HG02623 (cell line): ENCODE results near the gene POLR3GL.
A peak's percentile ranks its signal among the peaks of the same experiment; 100 is the strongest.

ENCODE experiments used
- ATAC-seq: cut with Tn5 transposase; IDR thresholded peaks from one replicate; pipeline ENCODE4 v1.9.1; 2021; ENCODE audit warnings: moderate library complexity; ENCODE audit not compliant: unreplicated experiment

Gene POLR3GL

DNA sequence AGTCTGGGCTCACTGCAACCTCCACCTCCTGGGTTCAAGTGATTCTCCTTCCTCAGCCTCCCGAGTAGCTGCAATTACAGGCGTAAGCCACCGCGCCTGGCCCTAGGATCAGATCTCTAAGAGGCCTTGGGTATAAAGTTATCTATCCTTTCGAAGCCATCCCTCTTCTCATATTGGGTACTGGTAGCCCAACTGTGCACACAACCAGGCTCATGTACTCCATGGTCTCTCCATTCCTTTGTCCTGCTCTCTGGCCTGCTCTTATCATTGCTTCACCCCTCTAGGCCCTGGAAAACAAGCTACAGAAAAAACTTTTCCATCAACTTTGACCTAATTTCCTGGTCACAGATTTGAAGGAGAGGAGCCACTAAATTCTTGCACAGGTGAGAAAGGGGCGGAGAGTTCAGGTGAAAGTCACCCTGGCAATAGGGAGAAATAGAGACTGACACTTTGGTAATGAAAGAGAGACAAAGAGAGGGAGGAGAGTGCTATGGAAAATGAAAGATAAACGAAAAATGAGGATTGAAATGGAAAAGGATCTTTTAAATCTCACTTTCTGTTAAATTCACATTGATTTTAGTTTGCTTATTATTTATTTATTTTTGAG lies 25.9 kb downstream of the POLR3GL start:
- no peak for ATAC-seq

DNA sequence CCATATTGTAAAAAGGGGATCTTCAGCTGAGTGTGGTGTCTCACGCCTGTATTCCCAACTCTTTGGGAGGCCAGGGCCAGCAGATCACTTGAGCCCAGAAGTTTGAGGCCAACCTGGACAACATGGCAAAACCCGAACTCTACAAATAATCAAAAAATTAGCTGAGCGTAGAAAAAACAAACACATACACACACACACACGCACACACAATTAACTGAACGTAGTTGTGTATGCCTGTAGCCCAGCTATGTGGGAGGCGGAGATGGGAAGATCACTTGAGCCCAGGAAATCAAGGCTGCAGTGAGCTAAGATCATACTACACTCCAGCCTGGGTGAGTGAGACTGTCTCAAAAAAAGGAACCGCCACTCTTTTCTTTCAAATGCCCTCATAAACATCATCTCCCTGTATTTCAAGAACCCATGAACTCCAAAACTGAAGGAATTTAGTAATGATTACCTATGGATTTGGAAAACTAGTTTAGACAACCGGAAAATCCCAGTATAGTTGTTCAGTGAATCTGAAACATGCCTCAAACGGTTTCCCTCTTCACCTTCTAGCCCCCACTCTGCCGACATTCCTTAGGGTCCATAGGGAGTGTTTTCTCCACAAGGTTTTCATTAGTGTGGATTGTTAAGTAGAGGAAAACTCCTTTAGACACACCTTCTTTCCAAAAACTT lies 27.4 kb downstream of the POLR3GL start:
- no peak for ATAC-seq

DNA sequence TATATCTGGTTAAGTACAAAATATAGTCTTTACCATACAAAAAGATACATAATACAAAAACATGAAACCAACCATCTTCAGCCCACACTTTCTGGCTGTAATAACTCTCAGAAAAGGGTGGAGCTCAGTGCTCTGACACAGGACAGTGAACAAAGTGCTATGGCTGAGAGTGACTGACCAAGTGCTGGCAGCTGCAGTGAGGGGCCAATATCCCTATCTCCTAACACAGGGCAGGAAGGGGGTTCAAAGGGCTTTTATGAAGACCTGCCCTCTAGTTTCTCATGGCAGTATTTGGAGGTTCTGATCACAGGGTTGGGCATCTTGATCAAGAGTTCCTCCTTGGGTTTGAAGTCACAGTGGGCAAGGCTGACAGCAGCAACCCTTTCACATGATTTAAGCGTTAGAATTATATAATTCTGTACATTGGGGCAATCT lies 28.0 kb downstream of the POLR3GL start:
- ATAC-seq = no peak

DNA sequence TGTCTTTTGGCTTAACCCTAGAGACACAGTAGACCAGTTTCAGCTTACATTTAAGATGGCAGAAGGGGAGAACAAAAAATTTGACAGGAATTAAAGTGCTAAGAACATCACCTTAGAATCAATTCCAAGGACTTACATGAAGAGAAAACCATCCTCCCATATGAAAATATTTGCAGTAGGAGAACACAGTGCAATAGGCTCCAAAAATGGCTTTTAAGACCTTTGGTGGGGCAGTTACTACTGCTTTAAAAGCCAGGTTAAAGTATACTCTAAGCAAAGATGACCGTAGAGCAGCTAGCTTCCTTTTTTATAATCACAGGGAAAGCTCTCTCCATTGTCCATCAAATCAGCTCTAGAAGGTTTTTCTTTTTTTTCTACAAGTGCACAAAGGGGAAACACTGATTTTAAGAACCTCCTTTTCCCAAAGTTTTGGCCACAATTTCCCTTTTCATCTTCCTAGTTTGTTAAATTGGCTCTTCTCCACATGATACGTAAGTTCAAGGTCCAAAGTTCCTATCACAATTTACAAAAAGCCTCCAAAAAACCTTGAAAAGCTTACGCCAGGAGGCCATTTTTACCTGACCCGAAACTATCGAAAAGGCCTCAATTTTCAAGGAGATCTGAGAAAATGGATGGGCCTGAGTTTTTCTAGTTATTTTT lies 28.6 kb downstream of the POLR3GL start:
- ATAC-seq = no peak

DNA sequence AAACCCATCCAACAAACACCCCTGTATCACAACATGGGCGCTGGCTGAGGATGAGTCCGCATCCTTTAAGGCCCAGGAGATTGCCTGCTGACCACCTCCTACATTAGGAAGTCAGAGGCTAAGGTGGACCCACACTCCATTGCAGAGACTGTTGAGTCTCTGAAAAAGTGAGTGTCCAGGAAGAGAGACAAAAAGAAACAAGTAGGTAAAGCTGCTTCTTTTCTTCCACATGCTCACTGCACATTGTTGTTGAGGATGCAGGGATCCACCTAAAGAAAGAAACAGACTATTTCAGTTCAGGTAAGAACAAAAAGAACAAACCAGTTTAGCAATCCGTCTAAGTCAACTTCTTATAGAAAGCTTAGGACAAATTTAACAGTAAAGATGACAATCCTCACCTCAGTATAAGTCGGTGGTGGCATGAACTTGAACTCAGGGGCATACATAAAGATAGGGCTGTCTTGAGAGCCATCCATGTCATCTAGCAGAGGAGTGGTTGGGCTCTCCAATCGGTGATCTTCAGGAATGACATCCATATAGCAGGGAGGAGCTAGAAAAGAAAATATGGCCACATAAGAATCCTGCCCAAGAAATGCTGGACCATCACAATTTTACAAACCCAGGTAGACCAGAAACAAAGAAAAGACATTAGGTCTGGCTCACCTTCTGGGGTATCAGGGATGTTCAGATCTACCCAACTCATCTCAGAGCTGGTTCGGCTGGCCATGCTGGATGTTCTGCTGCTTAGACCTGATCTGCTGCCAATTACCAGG lies 29.3 kb downstream of the POLR3GL start:
- no peak for ATAC-seq

DNA sequence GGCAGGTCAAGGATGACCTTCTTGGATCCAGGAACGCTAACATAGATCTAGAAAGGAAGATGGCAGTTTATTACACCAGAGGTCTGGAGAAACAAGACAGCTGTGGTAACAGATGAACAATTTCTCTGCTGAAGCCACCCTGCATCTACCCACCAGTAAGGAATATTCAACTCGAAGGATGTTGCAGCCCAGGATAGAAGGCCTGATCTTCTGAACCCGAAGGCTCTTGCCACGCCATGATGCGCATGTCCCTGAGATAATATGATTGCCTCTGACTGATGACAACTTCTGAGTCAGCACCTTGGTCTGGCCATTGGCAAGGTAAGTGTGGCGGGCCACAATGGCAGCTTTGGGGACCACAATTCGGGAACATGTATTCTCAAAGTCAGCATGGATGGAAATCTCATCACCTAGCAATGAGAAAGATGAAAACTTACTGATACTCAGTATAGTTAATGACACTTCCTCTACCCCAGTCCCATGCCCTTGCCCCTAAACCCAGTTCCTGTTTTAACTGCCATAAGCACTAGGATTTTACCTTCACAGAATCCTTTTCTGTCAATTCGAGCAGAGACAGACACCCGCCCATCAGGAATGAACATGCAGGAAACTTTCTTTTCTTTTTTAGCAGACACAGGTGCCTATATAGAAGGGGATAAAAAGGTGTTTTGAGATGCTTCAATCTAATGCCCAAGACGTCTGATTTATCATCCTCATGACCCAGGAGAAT lies 30.1 kb downstream of the POLR3GL start:
- no peak for ATAC-seq

DNA sequence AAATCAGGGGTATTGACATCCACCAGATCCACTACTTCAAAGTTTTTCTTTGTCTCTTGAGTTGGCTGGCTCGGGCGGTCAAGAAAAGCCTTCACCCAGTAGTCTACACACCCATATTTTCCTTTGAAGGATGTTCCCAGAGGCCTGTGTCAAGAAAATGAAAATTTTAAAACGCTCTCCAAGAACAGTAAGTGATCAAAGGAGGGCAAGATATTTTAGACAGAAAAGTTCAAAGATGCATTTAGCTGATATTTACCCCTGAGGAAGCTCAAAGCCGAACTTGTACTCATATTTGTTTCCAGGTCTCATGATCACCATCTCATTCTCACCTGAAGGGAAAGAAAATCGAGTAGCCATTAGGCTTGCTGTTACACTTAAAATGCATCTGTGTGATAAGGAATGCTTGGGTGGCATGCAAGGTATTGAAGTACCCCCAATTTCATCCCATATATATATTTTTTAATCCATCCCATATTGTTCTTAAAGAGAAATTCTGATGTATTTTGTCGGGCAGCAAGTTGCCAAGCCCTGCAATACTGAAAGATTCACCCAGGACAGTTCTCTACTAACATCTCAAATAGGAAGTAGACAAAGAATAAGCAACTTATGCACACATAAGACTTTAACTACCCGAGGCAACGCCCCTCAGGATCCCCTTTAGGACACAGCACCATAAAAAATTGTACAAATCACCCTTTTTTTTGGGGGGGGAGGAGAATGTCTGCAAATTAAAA lies 30.8 kb downstream of the POLR3GL start:
- ATAC-seq = no peak

DNA sequence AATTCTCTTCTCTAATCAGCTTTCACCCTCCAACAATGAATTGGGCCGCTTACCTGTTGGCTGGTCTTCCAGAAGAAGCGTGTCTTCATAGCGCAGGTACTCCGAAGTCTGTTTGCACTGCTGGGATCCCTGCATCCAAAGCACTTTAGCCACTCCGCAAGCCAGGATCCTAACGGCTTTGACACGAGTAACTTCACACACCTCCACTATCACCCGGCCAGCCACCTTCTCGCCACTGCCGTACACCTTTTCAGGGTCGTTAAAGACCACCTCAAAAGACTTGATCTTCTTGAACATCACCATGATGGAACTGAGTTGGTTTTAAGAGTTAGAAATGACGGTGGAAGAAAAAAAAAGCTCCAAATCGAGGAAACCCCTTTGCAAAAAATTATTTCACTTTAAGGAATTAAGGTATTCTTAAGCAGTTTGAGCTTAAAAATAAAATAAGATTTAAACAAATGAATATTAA lies 31.5 kb downstream of the POLR3GL start:
- no peak for ATAC-seq

DNA sequence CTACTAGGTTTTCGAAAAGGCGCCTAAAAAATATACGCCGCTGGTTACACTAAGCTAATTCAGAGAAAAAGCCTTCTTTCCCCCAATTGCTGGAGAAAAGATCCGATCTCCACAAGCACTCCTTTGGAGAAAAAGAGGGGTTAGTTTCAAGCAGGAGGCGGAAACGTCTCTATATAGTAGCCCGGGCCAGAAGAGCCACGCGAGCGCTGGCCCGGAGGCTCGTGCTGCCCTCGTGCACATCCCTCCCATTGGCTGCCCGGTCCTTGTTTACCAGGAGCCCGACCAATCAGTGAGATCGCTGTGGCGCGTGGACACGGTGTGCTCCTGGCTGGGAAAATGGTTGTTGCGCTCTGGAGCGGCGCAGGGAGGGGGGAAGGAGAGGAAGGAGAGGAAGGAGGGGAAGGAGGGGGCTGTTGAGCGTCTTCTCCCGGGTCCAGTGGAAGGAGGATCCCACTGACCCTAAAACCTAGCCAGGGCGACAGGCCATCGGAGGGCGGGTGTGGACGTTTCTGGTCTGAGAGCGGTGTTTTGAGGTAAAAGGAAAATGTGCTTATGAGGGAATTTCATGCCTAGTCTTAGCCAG lies 32.0 kb downstream of the POLR3GL start, which contains the start of gene TXNIP:
TSS of gene TXNIP (minus strand) at position 147 of the 583 bp plus-strand sequence. CDS start 313 bp downstream, outside the sequence.
- ATAC-seq = peak; percentile 92

DNA sequence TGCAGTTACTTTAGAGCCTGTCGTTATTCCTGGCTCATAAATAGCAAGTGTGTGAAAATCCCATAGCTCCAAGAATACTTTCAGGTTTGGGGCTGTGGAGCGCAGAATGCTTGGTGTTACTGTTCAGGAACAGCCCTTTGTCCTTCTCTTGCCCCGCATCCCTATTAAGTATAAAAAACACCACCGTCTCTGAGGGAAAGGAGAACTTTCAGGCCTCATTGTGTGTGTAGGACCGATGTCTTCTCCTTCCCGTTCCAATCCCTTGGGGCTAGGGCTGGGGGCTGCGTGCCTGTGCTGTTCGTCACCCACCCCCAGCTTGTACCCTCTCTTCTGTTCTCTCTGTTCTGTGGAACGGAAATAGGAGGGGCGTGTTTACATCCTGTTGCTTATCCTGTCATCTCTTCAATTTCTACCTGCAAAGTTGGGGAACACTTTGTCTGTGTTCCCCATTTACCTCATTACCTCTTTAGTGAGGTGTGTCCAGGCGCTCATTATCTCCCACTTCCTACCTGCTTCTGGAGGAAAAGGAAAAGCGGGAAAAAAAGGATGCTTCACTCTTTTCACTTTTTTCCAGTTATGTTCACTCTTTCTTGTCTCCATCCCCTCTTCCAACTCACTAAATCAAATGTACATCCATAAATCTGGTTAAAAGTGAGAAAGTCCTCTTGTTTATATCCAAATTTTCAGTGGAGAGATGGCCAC lies 32.7 kb downstream of the POLR3GL start:
- no peak for ATAC-seq

DNA sequence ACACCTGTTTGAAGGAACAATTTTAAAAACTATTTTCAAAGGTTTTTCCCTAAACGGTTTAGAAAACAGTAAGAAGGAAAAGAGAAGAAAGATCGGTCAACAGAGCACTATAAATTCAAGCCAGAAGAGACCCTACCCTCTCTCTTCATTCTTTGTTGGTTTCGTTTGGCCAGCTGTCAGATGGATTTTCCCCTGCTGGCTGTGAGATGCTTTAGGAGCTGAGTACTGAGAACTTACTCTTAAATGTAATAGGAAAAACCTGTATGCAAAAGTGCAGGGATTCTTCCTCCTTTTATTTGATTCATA lies 33.2 kb downstream of the POLR3GL start:
- no peak for ATAC-seq

DNA sequence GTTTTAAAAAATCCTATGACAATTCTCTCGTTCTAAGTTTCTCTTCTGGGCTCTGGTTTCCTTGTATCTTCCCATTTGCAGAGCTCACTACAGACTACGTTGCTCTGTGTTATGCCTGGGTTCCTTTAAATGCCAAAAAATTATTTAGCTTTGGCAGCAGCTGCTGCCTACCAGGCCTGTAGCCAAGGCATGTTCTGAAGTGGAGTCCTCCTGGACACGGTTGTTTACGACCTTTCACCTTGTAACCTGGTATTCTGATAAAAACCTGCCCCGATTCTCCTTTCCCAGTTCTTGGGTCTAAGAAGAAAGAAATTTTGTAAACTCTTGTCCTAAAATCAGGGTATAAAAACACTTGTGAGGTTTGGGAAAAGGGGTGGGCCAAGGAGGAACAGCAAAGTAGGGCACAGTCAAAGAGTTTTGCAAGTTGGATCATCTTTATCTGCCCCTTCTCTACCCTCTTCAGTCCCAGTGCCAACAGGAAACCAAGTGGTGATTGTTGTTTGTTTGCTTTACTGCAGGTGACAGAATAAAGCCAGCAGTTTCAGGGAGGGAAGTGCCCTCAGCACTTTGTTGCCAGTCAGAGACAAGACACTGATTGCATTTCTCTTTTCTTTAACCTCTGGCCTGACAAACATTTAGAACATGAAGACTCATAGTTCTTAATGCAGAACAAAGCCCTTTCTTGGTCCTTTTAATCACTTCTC lies 35.0 kb downstream of the POLR3GL start:
- ATAC-seq = no peak

DNA sequence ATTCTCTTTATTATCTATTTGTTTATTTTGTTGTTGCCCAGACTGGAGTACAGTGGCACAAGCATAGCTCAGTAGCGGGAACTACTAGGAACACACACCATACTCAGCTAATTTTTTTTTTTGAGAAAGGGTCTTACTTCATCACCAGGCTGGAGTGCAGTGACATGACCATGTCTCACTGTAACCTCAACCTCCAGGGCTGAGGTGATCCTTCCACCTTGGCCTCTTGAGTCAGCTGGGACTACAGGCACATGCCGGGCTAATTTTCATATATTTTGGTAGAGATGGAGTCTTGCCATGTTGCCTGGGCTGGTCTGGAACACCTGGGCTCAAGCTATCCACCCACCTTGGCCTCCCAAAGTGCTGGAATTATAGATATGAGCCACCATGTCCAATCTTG lies 37.2 kb downstream of the POLR3GL start:
- no peak for ATAC-seq

DNA sequence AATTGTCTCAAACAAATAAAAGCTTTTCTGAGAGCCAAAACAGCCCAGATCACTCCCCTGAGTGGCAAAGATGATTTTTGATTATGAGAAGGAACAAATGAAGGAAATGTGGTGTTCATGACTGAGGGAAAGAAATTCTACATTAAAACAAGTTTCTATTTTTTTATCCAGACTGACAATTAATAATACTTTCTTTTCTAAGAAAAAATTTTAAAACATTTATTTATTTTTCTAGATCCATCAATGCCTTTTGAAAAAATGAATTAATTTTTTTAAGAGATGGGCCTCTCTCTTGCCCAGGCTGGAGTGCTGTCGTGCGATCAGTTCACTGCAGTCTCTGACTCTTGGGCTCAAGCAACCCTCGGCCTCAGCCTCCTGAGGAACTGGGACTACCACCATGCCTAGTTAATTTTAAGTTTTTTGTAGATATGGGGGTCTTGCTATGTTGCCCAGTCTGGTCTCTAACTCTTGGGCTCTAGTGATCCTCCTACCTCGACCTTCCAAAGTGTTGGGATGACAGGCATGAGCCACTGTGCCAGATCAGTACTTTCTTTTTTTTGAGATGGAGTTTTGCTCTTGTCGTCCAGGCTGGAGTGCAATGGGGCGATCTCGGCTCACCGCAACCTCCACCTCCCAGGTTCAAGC lies 43.1 kb downstream of the POLR3GL start:
- no peak for ATAC-seq

DNA sequence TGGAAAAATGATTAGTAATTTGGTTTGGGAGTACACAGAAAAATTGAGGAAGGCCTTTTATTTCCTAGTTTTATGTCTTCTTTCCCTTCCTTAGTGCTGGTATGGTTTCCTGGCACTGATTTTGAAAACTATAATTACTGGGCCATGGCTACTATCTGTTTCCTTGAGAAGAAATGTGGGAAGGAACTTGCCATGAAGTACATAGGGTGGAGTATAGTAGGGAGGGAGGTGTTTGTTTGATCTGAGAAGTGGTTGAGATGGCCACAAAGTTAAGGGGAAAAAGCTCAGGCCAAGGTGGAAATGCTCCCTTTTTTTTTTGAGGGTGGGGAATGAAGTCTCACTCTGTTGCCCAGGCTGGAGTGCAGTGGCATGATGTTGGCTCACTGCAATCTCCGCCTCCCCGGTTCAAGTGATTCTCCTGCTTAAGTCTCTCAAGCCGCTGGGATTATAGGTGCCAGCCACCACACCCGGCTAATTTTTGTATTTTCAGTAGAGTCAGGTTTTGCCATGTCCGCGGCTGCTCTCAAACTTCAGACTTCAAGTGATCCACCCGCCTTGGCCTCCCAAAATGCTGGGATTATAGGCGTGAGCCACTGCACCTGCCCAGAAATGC lies 45.7 kb downstream of the POLR3GL start:
- no peak for ATAC-seq

DNA sequence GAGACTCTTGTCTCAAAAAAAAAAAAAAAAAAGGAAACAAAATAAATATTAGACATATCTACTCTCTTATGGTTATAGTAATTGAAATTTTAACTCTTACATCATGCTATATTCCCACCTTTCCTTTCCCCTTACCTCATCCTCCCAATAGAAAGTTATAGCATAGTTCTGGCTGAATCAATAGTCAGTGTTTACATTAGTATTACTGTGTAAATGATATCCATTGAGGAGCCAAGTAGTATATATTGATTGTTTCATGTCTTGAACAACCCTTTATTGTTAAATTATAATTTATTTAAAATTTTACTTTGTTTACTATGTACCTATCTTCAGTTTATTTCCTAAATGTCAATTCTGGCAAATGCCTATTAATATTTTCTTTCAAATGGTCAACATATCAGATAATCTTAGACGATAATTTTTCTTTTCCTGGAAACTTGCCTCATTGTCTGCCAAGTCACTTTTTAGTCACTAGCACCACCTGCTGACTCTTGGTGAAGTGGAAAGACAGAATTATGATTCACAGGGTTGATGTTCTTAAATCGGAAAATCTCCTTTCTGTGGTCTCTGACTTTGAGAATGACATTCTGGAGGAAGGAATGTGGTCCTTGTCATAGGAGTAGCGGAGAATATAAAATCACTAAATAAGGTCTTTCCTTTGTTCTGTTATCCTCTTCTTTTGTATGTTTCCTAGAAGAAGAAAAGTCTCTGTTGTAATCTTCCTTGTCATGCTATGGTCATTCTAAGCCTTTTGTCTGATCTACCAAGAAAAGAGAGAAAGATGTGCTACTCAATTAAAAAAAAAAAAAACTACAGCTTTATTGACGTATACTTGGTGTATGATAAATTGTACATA lies 48.4 kb downstream of the POLR3GL start:
- no peak for ATAC-seq

DNA sequence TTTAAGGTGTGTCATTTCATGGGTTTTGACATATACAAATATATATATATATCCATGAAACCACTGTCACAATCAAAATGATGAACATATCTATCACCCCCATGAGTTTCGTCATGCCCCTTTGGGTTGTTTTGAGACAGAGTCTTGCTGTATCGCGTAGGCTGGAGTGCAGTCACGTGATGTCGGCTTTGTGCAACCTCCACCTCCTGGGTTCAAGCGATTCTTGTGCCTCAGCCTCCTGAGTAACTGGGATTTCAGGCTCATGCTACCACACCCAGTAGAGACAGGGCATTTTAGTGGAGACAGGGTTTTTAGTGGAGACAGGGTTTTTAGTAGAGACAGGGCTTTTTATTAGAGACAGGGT lies 49.1 kb downstream of the POLR3GL start:
- no peak for ATAC-seq
